HG03520 (cell line): Measurements from ENCODE around the gene CPN2.

Source experiments
- ATAC-seq: cut with Tn5 transposase; IDR thresholded peaks from one replicate; pipeline ENCODE4 v1.9.1; 2021; ENCODE audit warnings: mild to moderate bottlenecking, moderate library complexity; ENCODE audit not compliant: unreplicated experiment

Gene CPN2

DNA sequence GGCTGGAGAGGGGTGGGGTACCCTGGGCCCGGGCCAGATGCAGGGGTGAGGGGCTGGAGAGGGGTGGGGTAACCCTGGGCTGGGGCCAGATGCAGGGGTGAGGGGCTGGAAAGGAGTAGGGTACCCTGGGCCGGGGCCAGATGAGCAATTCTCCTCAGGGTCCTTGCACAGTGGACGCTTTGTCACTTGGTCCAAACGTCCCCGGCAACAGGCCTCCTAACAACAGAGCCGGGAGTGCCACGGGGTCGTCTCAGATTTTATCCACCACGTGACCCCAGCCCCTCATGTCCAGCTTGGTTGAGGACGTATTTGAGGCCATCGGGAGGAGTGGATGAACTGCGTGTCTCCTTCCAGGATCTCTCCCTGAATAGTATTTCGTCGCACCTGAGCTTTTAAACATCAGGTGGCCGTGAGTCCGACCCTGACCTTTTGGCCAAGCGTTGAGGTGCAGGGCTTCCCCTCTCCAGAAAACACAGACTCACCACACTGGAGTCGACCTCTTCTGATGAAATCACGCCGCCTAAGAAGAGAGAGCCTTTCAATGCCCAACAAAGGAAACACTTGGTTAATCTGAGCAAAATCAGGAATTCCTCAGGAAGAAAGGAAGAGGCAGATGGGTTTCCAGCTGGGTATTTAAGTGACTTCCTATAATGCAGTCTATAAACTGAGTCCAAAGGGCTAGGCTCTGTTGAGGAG is 31.2 kb upstream of the CPN2 start:
- ATAC-seq = no peak

- ATAC-seq = no peak
Measured at GRCh38 chr3:194381460-194381875, 30.3 kb upstream of the CPN2 start.

DNA sequence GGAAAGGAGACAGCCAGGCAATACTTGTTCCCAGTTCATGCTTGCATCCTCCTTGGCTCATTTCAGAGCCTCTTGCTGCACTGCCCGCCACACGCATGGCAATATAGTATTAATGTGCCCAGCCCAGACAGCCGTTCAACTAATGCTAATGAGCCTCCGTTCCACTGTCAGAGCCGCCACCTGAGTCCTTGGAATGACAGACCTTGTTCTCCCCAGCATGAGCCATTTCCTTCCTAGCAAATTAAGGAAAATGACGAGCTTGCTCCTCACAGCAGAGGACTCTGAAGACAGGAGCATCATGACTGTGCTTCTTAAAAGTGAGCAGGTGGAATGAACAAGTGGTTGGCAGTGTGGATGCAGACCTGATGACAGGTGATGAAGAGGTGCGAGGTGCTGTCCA is 29.2 kb upstream of the CPN2 start:
- ATAC-seq = no peak

GRCh38 chr3:194379651-194380050 is 28.5 kb upstream of the CPN2 start:
- ATAC-seq = no peak

GRCh38 chr3:194379231-194379630 is 28.1 kb upstream of the CPN2 start:
- no peak for ATAC-seq

GRCh38 chr3:194377708-194378107 is 26.6 kb upstream of the CPN2 start:
- no peak for ATAC-seq

- ATAC-seq = no peak
Measured at GRCh38 chr3:194376241-194376560, 25.1 kb upstream of the CPN2 start.

GRCh38 chr3:194375473-194376240 is 24.5 kb upstream of the CPN2 start:
- ATAC-seq = no peak

- ATAC-seq = no peak
Measured at GRCh38 chr3:194374935-194375334, 23.8 kb upstream of the CPN2 start.

DNA sequence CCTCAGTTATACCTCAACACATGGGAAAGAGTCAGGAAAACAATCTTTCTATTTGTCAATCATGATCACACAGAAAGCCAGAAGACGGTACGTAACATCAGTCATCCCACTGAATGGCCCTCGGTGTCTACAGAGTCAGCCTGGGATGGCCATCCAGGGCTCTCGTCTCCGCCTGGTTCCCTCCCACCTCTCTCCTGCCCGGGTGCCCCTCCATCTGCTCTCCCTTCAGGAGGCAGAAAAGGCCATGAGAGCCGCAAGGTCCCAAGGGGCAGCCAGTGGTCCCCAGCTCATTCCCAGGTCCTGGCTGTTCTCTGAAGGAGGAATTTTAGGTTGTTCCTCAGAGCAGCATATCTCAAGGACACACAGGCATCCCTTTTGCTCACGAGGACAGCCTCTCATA is 22.8 kb upstream of the CPN2 start:
- no peak for ATAC-seq

DNA sequence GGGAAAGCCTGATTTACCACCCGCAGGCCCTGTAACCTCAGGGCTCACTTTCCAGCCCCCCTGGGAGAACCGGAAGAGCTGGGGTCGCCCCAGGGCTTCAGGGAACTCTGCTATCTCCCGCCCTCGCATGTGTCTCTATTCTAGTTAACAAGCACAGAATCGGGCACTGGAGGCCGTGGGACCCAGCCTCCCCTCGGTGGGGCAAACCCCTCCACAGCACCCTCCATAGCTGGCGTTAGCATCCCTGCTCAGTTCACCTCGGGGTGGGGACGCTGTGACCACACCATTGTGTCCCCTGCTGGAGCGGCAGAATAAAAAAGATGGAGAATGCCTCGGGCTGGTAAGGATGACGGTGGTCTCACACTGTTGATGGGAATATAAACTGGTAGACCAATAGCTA is 21.9 kb upstream of the CPN2 start:
- no peak for ATAC-seq

GRCh38 chr3:194370753-194371152 is 19.6 kb upstream of the CPN2 start:
- ATAC-seq = no peak

GRCh38 chr3:194369522-194370279 is 18.6 kb upstream of the CPN2 start, which contains the start of gene LRRC15:
TSS of gene LRRC15 (minus strand) at chr3:194369743. CDS start at chr3:194361043, 8,700 bp downstream.
- no peak for ATAC-seq

- ATAC-seq = no peak
Measured at GRCh38 chr3:194368918-194369317, 17.8 kb upstream of the CPN2 start.

- ATAC-seq = no peak
Measured at GRCh38 chr3:194367992-194368841, 17.1 kb upstream of the CPN2 start.

DNA sequence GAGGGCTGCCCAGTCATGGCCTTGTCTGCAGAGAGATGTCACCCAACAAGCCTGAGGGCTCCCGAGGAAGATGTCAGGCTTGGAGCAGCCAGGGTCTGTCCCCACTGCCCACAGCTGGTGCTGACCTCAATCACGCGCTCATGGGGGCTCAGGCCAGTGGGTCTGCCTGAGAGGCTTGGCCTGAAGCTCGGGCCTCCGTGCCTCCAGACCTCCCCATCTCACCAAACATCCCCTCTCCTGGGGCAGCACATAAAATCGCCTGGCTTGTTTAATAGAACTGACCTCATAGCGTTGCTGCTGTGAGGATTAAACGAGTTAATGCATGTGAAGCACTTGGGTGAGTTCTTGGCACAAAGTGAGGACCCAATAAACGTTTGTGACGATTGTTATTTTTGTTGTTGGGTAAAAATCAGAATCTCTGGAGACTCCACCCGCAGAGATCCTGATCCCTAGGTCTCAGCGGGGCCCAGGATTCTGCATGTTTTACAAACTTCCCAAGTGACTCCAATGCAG is 14.9 kb upstream of the CPN2 start:
- no peak for ATAC-seq

- no peak for ATAC-seq
Measured at GRCh38 chr3:194365526-194365925, 14.4 kb upstream of the CPN2 start.

DNA sequence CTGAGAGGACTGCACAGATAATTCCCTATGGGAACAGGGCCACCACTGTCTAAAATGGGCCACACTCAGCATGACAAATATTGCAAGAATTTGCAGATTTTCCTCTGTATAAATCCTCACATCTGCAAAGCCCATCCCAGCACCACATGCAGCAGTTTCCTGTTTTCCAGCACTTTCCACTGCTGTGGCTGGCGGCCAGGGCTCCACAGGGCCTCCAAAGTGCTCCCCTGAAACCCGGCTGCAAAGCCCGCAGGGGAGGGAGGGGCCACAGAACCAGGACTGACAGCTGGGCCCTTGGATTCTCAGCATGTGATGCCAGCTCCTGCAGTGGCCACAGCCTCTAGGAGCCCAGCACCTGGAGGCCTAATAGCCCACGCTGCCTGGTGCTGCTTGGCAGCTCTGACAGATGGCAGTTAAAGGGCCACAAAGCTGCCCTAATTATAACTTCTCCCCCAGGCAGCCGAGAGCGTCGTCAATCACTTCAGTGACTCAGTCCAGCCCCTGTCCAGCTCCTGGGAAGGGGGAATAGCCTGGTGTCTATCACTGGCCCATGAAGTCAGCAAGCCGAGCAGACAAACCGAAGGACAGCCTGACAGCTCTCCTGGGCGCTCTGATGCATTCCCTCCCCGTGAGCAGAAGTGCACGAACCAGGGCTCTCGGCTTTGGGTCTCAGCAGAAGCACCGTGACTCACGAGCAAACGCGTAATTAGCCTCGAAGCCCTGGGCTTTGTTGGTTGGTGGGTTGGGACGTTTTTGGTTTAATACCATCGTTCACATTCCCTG is 13.7 kb upstream of the CPN2 start:
- no peak for ATAC-seq

DNA sequence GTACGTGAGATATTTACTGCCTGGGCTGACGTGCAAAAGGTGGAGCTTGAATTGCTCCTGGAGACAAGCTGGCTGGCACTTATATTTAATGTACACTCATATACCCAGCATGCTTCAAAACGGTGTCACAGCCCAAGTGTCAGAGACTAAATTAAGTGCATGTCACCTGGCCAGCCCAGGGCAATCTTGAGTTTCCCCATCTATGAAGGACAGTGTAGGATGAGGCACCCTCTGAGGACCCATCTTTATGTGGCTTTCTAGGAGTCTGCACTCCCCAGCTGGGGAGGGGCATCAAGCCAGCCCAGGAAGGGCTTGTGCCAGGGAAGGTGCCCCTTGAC is 13.2 kb upstream of the CPN2 start:
- ATAC-seq = no peak

GRCh38 chr3:194360568-194360967 is 9.4 kb upstream of the CPN2 start:
- no peak for ATAC-seq
